CD4-positive, alpha-beta T cell treated with Interleukin-17A for 1 hour (primary cell): ENCODE measurements around the gene MYBPC2.
"Not testable (repeated sequence)": the region's sequence is repeated elsewhere in the genome, so short reads cannot be mapped to it uniquely, and the experiment has no call there.

Experiments
- DNase-seq: peaks from one replicate; pipeline ENCODE4 v3.0.0-alpha.2; 2020

The MYBPC2 gene

GRCh38 chr19:50460161-50460765 is 27.6 kb downstream of the MYBPC2 start:
- DNase-seq, result no peak

DNA sequence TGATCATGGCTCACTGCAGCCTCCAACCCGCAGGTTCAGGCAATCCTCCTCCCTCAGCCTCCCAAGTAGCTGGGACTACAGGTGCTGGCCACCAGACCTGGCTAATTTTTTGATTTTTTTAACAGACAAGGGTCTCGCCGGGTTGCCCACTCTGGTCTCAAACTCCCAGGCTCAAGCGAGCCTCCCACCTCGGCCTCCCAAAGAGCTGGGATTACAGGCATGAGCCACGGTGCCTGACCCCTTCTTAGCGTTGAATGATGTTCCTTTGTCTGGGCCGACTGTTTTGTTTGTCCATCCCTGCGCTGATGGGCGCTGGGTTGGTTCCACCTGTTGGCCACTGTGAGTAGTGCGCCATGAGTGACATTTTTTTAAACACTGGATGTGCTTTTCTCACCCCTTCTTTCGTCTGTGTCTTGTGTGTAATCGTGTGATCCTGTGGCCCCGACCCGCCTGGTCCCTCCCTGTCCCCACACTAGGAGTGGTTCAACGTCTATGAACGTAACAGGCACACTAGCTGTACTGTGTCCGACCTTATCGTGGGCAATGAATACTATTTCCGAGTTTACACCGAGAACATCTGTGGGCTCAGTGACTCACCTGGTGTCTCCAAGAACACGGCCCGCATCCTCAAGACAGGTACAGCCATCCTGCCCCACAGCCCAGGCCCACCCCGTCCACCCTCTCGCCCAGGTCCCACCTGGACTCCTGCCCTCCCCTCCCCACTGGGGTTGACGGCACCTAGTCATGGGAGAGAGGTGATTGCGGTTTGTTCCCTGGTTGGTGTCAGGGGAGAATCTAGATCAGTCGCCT is 28.6 kb downstream of the MYBPC2 start:
- peak; percentile 77 for DNase-seq

DNA sequence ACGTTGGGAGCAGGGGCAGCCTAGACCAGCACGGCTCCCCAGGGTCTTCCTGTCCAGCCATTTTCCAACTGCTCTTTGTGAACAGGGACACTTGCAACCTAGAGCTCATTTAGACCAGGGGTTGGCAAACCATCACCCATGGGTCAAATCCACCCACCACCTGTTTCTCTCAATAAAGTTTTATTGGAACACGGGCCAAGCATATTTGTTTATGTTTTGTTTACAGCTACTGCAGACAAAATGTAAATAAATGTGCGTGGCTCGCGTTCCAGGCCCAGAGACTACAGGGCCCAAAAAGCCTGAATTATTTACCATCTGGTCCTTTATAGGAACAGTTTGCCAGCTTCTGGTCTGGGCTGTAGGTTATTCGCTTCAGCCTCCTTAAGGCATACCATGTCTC is 30.3 kb downstream of the MYBPC2 start:
- DNase-seq, result no peak

DNA sequence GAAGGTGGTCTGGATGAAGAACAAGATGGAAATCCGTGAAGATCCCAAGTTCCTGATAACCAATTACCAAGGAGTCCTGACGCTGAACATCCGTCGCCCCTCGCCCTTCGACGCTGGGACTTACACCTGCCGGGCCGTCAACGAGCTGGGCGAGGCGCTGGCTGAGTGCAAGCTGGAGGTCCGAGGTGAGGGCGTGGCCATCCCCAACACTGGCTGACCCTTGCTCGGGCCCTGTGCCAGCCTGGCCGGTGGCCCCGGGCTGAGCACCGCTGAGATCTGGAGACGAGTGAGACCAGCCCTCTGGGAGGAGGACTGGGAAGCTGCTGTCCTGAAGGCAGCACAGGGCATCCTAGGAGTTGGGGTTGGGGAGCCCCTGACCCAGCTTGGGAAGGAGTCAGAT is 31.7 kb downstream of the MYBPC2 start:
- DNase-seq, result no peak

- DNase-seq, result no peak
These were observed 32.3 kb downstream of the MYBPC2 start for GRCh38 chr19:50465000-50465399.

DNA sequence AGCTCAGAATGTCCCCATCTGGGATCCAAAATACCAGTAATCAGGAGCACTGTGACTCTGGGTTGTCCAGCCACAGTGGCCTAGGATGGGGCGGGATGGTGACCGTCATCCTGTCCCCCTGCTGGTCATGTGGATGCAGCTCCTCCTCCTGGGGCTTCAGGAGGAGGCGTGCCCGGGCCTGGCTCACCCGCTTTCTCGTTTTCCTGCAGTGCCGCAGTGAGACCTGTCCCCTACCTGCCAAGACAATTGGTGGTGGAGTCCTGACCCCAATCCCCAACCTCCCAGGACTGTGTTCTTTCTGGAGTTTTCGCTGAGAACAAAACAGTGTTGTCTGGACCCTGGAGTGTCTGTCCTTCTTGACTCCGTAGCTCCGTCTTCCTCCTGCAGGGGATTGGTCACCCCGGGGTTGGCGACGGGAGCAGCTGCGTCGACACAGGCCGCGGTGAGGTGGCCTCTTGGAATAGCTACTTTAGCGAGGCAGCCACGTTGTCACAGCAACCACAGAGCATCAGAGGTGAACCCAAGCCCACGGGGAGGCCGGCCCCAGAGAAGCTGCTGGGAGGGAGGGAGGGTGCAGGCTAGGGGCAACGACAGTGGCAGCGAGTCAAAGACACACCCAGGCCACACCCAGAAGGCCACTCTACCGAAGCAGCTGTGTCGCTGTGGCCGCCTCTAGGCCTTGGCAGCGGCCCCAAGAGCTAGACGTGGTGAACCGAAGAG is 33.5 kb downstream of the MYBPC2 start:
- no peak for DNase-seq

DNA sequence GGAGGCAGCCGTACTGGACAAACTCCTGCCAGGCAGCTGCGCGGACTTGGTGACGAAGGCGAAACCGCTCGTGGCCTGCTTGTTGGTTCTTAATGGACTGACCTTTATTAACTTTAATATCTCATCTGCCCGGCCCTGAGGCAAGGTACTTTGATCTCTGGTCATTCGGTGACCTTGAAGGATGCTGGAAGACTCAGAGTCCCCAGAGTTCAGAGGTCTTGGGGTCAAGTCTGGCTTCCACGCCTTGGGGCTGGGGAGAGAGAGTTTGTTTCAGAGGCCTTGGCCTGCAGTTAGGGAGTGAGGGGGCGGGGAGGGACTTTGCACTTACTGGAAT is 34.0 kb downstream of the MYBPC2 start:
- no peak for DNase-seq

DNA sequence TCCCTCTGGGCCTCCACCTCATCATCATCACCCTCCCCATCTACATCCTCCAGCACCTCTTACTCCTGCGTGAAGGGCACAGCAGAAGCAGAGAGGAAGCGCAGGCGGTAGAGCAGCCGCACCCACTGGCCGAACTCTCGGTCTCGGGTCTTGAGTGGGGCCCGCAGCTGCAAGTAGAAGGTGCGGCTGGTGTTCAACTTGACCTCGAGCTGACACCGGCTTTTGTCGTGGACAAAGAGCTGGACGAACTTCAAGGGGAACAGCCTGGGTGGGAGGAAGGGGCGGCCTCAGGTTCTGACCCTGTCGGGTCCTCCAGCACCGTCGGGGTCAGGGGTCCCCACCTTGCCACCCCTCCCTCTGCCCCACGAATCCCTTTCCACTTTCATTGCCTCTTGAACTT is 34.9 kb downstream of the MYBPC2 start:
- DNase-seq, result no peak

DNA sequence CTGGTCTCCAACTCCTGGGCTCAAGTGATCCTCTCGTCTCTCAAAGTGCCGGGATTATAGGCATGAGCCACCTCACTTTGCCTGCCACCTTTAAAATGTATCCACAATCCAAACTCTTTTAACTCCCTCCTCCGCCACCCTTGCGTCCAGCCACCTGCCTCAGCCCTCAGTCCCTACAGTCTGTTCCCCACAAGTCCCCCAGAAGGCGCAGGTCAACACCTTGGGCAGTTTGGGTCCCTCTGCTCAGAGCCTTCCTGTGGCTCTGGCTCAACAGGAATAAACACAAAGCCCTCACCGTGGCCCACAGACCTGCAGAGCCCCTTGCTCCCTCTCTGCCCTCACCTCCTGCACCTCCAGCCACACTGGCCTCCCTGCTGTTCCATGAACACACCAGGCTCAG is 36.1 kb downstream of the MYBPC2 start:
- DNase-seq, result no peak

DNA sequence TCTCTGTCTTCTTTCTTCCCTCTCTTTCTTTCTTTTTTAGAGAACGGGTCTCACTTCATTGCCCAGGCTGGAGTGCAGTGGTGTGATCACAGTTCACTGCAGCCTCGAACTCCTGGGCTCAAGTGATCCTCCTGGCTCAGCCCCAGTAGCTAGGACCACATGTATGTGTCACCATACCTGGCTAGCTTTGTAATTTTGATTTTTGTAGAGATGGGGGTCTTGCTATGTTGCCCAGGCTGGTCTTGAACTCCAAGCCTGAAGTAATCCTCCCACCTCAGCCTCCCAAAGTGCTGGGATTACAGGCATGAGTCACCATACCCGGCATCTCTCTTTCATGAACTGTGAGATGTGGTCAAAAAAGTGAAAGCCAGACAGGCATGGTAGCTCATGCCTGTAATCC is 40.6 kb downstream of the MYBPC2 start:
- DNase-seq, result not testable (repeated sequence)

GRCh38 chr19:50475101-50475568 is 42.4 kb downstream of the MYBPC2 start:
- no peak for DNase-seq

- DNase-seq, result no peak
These were observed 43.1 kb downstream of the MYBPC2 start for GRCh38 chr19:50475736-50476223.

DNA sequence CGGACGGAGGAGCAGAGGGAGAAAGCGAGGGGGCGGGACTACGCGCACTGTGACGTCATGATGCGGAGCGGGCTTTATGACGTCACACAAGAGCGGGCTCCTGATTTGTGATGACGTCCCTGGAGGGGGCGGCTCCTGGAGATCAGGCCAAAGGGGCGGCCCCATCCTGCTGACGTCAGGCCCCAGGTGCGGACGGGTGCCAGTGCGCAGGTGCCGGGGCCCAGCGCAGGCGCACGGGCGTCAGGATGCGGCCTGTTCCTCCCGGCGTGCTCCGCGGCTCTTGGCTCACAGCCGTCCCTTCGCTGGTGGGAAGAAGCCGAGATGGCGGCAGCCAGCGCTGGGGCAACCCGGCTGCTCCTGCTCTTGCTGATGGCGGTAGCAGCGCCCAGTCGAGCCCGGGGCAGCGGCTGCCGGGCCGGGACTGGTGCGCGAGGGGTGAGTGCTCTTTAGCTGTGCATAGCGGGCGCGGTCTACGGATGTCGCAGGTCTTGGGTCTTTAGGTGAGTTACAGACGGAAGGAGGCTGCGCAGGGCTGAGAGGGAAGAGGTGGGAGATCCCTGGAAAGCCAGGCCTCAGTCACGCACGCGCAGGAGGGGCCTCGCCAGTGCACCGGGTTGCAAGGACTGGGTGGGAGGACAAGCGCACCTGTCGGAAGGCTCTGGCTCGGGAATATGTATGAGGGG is 43.7 kb downstream of the MYBPC2 start, which contains the start of the genes EMC10 and GARIN5A:
Gene EMC10, plus strand, starts transcription at position 284 of the 683 bp plus-strand sequence. Its CDS starts 38 bp downstream, at position 322.
Gene GARIN5A, minus strand, starts transcription at position 625 of the 683 bp plus-strand sequence. Its CDS starts 460 bp downstream, at position 165.
- DNase-seq, result peak; percentile 97

GRCh38 chr19:50476907-50477238 is 44.2 kb downstream of the MYBPC2 start:
- DNase-seq, result no peak

DNA sequence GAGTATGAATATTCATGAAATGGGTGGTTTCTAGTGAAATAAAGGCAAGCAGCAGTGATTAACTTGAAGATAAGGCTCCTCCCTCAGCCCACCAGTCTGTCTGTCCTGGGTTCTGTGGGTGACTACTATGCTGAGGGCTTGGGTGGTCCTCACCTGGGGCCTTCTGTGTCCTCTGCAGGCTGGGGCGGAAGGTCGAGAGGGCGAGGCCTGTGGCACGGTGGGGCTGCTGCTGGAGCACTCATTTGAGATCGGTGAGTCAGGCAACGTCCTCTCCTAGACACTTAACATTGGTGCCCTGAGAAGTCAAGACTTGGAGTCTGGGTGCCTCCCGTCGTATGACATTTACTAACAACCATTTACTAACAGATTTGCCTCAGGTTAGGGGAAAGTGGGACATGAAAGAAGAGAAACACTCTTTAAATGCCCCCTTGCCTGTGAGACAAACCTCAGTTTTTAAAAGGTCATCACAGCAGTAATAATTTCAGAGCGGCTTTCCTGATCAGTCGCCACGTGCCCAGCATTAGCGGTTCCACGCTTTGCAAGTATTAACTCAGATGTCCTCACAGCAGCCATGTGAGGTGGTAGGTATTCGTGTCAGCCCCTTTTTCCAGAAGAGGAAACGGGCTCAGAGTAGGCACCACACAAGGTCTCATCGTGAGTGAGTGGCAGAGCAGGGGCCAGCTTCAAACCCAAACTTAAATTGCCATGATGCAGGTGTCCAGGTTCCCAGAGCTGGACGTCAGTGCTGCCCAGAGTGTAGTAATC is 45.2 kb downstream of the MYBPC2 start:
- DNase-seq, result no peak

GRCh38 chr19:50478901-50479715 is 46.4 kb downstream of the MYBPC2 start:
- DNase-seq, result peak; percentile 16

- no peak for DNase-seq
These were observed 47.1 kb downstream of the MYBPC2 start for GRCh38 chr19:50479761-50480251.

GRCh38 chr19:50480281-50481111 is 47.8 kb downstream of the MYBPC2 start:
- DNase-seq, result no peak

DNA sequence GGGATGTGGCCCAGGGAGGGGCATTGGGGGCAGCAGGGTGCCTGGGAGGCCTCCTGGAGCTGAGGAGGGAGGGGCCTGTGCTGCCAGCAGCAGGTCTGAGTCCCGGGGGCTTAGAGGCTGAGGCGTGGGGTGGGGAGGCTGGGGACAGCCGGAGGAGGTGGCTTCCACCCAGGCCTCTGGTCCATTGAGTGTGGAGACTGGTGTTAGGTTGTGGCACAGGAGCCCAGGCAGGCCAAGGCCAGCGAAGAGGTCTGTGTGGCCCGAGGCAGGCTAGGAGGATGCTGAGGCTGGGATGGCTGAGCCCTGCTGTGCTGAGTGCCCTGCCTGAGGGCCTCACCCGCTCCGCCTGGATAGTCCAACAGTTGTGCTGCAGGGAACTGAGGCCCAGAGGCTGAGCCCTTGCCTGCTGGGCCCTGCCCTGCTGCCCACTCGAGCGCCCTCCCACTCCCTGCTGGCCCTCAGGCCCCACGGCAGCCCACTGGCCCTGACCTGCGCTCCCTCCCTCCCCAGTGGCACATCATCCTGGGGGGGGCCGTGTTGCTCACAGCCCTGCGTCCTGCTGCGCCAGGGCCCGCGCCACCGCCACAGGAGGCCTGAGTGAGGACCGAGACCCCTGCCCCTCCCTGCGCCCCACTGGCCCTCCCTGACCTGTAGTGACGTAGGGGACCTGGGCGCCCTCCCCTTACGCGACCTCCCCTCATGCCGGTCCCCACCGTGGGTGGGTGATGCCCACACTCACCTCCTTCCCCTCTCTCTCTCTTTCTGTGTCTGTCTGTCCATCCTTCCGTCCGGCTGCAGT is 48.9 kb downstream of the MYBPC2 start:
- DNase-seq, result no peak
